ENCODE measurements around the gene PPIA.
"Not testable (repeated sequence)": the region's sequence is repeated elsewhere in the genome, so short reads cannot be mapped to it uniquely, and the experiment has no call there.

The PPIA gene

DNA sequence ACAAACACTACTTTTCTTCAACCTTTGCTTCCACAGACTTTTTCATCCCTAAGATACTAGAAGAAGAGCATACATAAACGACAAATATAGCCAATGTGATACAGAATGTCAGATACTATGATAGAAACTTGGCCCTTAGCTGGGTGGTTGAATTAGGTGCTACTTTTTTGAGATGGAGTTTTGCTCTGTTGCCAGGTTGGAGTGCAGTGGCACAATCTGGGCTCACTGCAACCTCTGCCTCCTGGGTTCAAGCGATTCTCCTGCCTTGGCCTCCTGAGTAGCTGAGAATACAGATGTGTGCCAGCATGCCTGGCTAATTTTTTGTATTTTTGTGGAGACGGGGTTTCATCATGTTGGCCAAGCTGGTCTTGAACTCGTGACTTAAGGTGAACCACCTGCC lies 3.5 kb downstream of the PPIA start:
- TF ChIP-seq, protein P1, sequence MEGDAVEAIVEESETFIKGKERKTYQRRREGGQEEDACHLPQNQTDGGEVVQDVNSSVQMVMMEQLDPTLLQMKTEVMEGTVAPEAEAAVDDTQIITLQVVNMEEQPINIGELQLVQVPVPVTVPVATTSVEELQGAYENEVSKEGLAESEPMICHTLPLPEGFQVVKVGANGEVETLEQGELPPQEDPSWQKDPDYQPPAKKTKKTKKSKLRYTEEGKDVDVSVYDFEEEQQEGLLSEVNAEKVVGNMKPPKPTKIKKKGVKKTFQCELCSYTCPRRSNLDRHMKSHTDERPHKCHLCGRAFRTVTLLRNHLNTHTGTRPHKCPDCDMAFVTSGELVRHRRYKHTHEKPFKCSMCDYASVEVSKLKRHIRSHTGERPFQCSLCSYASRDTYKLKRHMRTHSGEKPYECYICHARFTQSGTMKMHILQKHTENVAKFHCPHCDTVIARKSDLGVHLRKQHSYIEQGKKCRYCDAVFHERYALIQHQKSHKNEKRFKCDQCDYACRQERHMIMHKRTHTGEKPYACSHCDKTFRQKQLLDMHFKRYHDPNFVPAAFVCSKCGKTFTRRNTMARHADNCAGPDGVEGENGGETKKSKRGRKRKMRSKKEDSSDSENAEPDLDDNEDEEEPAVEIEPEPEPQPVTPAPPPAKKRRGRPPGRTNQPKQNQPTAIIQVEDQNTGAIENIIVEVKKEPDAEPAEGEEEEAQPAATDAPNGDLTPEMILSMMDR (IDR thresholded peaks at IDR 0.05; ENCODE audit: low read depth, low read length), result no peak
- no peak overlapping the region for H3K4me3 ChIP-seq (ENCODE audit: low read depth, low read length)

DNA sequence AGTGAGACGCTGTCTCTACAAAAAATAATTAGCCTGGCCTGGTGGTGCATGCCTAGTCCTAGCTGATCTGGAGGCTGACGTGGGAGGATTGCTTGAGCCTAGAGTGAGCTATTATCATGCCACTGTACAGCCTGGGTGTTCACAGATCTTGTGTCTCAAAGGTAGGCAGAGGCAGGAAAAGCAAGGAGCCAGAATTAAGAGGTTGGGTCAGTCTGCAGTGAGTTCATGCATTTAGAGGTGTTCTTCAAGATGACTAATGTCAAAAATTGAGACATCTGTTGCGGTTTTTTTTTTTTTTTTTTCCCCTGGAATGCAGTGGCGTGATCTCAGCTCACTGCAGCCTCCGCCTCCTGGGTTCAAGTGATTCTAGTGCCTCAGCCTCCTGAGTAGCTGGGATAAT lies 5.4 kb downstream of the PPIA start:
- TF ChIP-seq, protein P1 (IDR thresholded peaks at IDR 0.05; ENCODE audit: low read depth, low read length), result no peak
- no peak overlapping the region for H3K4me3 ChIP-seq (ENCODE audit: low read depth, low read length)

DNA sequence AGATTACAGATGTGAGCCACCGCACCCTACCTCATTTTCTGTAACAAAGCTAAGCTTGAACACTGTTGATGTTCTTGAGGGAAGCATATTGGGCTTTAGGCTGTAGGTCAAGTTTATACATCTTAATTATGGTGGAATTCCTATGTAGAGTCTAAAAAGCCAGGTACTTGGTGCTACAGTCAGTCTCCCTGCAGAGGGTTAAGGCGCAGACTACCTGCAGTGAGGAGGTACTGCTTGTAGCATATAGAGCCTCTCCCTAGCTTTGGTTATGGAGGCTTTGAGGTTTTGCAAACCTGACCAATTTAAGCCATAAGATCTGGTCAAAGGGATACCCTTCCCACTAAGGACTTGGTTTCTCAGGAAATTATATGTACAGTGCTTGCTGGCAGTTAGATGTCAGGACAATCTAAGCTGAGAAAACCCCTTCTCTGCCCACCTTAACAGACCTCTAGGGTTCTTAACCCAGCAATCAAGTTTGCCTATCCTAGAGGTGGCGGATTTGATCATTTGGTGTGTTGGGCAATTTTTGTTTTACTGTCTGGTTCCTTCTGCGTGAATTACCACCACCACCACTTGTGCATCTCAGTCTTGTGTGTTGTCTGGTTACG lies 6.0 kb downstream of the PPIA start:
- TF ChIP-seq, protein P1 (IDR thresholded peaks at IDR 0.05; ENCODE audit: low read depth, low read length), result no peak

DNA sequence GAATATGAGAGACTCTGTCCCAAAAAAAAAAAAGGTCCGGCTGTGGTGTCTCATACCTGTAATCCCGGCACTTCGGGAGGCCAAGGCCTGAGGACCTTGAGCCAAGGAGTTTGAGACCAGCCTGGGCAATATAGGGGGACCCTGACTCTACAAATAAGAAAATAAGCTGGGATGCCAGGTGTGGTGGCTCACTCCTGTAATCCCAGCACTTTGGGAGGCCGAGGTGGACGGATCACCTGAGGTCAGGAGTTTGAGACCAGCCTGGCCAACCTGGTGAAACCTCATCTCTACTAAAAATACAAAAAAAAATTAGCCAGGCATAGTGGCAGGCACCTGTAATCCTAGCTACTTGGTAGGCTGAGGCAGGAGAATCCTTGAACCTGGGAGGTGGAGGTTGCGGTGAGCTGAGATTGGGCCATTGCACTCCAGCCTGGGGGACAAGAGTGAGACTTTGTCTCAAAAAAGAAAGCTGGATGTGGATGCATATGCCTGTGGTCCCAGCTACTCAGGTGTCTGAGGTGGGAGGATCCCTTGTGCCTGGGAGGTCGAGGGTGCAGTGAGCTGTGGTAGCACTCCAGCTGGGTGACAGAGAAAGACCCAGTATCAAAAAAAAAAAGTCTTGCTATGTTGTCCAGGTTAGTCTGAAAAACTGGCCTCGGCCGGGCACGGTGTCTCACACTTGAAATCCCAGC lies 7.5 kb downstream of the PPIA start:
- not testable (repeated sequence) for H3K4me3 ChIP-seq (ENCODE audit: low read depth, low read length)

More for the DNA sequence above, 6.0 kb downstream of the PPIA start:
- H3K4me3 ChIP-seq (ENCODE audit: low read depth, low read length), result no peak overlapping the region

DNA sequence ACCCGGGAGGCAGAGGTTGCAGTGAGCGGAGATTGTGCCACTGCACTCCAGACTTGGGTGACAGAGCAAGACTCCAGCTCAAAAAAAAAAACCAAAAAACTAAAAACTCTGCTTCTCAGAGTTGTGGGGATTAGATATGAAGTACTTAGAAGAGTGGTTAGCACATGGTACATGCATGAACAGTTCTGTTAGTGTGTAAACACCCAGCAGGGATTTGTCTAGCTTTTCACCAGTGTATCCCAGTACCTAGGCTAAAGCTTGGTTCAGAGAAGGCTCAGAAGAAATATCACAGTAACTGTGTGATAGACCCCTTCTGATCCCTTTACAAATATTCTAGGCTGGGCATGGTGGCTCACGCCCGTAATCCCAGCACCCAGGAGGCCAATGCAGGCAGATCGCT lies 9.5 kb downstream of the PPIA start:
- H3K4me3 ChIP-seq (ENCODE audit: low read depth, low read length), result no peak overlapping the region
- TF ChIP-seq, protein P1 (IDR thresholded peaks at IDR 0.05; ENCODE audit: low read depth, low read length), result no peak

DNA sequence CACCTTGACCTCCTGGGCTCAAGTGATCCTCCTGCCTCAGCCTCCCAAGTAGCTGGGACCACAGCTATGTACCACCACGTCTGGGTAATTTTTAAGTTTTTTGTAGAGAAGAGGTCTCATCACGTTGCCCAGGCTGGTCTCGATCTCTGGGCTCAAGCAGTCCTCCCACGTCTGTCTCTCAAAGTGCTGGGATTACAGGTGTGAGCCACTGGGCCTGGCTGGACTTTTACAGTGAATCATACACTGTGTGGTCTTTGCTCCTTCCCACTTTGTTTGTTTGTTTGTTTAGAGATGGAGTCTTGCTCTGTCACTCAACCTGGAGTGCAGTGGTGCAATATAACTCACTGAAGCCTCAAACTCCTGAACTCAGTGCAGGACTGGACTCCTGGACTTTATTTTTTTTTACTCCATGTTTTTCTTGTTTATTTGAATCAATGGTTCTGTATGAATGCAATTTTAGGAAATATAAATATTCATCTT lies 12.5 kb downstream of the PPIA start:
- TF ChIP-seq, protein P1 (IDR thresholded peaks at IDR 0.05; ENCODE audit: low read depth, low read length), result no peak
- H3K4me3 ChIP-seq (ENCODE audit: low read depth, low read length), result no peak overlapping the region

DNA sequence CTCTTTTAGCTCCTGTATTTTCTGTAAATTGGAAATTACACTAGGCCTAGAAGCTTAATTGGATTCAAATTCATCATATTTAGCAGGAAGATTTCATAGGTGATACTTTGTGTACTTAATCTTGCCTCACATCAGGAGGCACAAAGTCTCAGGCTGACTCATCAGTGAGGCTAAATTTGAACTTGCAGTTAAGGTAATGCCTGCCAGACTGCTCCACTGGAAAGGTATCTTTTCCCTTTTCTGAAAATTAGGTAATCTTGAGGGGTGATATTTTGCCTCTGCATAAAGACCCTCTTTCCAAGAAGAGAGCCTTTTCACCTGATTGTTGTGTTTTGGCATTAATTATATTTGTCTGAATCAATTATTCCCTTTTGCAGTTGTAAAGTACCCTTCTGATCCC lies 14.6 kb downstream of the PPIA start:
- no peak overlapping the region for H3K4me3 ChIP-seq (ENCODE audit: low read depth, low read length)
- TF ChIP-seq, protein P1 (IDR thresholded peaks at IDR 0.05; ENCODE audit: low read depth, low read length), result no peak

All from WI38 (cell line).